ENCODE data around the gene WDR86.

- TF ChIP-seq EZH2 (IDR thresholded peaks at IDR 0.05; ENCODE audit: low read depth) (no peak), CTCF (conservative IDR thresholded peaks at IDR 0.05) (no peak)
These were observed 35.1 kb downstream of the WDR86 start for GRCh38 chr7:151374726-151375125.
